UCSD-AML1 (cell line): ENCODE results near the gene FRAS1.
"Not testable (repeated sequence)": the region's sequence is repeated elsewhere in the genome, so short reads cannot be mapped to it uniquely, and the experiment has no call there.

Source experiments
- DNase-seq: peaks from one replicate; lab custom pipeline; 2025; ENCODE audit not compliant: unreplicated experiment; lab: John Stamatoyannopoulos, UW

Gene FRAS1

DNA sequence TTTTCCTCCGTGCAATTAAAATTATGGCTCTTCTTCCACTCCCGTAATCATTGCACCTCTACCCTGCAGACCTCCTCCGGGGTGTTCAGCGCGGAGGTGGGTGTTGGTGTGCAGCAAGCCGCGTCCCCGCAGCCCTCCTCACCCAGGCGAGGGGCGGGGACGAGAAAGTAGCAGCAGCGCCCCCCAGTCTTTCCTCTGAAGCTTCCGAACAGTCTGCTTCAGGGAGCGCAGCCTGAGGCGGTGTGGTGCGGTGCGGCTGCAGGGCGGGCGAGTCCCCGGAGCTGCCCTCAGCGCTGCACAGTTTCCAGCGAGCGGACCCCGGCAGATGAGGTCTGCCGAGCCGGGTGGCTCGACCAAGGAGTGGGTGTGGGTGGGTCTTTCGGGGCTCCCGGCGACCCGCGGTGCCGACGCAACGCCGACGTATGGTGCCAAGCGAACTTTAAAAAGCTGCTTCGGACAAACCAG, at the start of gene FRAS1:
Gene FRAS1, plus strand, starts transcription at position 189 of the 465 bp plus-strand sequence. CDS start 687 bp downstream, outside the sequence.
- peak; percentile 29 for DNase-seq

GRCh38 chr4:78011003-78011402, 46.1 kb upstream of the FRAS1 start:
- not testable (repeated sequence) for DNase-seq

DNA sequence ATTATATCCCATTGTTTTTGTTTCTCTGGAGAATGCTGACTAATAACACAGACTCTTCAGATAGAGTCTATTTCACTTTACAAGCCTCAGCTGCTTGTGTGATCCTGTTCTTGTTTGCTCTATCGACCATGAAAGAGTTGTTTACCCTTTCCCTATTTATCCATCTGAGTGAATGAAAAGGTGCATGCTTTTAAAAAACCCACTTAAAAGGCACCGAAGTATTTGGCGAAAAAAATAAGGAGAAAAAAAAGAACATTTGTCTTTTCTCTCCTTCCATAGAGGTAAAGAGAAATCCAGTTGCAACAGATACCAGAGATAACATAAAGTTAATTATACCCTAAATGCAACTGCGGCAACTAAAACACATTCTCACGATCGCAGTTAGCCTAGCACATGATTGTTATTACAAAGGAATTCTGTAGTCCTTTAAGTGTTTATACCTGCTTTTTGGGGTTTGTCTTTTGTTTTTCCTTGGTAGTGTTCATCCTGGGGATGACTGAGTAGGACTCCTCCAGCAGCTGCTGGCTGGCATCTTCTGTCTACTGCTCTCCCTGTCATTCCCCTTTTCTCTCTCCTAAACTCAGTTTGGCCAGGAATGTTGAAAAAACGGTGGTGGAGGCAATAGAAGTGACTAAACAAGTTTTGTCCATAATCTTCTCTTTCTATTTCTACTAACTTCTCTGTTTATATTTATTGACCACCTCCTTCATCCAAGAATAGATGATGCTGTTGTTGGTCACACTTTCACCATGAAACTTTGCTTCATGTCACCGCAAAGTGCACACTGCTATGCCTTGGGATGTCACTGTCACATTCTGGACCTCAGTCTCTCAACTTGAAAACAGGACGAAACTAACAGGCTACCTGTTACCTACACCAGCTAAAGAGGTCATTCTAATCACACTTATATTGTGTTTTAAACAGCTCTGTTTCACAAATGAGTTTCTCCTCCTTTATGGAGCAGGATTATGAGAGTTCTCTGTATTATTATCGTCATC, 41.9 kb upstream of the FRAS1 start:
- DNase-seq: no peak

DNA sequence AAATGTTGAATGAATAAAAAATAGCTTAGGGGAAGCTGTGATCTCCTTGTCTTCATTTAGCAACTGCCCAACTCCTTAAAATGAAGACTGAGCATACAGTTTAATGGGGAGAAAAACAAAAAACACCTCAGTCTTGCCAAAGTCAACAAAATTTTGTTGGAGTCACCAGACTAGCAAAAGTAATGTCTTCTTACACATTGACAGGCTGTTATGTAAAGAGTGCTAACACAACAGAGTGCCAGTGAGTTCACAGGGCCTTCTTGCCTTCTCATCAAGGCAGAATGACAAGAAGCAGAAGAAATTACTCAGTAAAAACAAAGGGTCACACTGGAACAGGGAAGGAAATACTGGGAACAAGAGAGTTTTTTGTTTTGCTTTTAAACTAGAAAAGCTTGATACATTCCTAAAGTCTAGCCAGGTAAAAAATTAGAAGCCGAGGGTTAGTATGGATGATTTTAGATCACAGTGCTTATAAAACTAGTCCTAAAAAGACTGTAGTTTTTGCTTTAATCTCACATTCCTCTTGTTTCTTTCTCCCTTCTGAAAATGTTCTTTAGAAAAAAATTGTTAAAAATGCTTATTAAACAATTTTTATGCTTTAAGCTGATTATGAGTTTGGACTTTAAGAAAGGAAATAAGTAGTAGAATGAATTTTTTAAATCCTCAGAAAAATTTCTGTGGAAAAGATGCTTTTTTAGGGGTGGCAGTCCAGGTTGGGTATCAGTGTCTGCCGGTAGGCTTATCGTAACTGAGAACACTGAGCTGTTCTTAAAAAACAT, 38.7 kb upstream of the FRAS1 start:
- no peak for DNase-seq

DNA sequence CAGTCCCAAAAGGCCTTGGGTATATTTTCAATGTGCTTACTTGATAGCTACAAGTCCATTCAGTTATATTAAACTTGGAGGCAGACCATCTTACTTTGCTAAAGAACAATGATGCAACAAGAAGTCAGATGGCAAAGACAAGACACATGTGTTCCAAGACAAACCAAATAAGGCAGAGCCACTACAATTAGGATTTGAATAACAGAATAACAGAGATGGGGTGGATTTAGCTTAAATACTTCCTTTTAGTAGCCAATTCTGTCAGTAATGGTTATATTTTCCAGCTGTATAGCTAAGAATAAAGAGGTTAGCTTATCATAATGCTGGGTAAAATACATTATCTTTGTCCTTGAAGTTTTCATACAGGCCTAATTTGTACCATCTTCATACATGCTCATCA, 37.7 kb upstream of the FRAS1 start:
- no peak for DNase-seq

DNA sequence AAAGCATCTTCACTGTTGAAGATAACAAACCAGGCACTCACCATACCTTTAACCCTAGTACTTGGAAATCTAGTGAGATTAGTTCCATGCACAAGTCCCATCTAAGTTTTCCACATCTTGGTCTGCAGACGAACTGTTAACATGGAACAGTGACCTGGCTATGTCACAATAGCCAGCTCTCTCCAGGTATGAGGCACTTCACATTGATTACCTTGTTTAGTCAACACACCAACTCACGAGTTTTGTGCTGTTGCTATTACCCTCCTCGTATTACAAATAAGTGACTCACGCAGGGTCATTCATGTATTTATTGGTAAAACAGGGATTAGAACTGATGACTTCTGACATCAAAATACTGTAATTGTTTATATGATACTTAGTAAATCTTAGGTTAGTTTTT, 36.4 kb upstream of the FRAS1 start:
- DNase-seq: no peak

GRCh38 chr4:78022517-78022916, 34.6 kb upstream of the FRAS1 start:
- no peak for DNase-seq

DNA sequence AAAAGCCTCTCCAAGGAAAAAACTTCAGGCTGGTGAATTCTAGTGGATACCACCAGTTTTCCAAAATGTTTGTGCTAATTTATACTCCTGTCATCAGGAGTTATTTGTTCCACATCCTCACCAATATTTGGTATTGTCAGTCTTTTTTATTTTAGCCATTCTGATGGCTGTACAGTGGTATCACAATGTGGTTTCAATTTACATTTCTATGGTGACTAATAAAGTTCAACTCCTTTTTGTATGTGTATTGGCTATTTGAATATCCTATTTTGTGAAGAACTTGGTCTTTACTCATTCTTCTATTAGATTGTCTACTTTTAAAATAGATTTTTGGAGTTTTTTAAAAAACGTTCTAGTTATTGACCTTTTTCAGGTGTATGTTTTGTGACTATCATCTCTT, 33.0 kb upstream of the FRAS1 start:
- no peak for DNase-seq

- no peak for DNase-seq
Measured at GRCh38 chr4:78024576-78025091, 32.5 kb upstream of the FRAS1 start.

GRCh38 chr4:78031417-78031950, 25.6 kb upstream of the FRAS1 start:
- DNase-seq: no peak

DNA sequence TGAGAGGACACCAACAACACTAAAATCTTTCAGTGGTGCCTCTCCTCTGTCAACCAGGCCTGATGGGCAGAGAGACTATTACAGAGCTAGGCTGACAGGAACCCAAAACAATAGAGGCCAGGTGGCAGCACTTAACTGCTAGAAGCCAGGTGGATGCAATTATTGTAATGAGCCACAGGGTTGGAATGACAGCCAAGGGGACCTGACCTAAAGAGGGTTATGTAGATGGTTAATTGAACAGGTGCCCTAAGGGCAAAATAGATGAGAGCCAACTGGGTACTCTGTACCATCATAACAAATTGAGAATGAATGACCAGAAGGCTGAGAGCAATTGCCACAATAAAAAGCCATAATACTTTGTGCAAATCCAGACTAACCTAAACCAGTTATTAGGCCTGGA, 24.7 kb upstream of the FRAS1 start:
- DNase-seq: no peak

DNA sequence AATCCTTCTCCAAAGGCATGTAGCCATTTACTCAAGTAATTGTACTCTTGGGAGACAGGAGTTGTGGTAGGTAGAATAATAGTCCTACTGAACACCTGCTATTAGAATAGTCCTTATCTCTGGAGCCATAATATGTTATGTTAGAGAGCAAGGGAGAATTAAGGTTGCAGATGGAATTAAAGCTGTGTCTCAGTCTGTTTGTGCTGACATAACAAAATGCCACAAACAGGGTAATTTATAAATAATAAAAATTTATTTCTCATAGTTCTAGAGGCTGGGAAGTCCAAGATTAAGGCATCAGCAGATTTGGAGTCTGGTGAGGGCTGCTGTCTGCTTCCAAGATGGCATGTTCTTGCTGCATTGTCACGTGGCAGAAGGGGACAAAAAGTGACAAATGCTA, 24.2 kb upstream of the FRAS1 start:
- DNase-seq: no peak

DNA sequence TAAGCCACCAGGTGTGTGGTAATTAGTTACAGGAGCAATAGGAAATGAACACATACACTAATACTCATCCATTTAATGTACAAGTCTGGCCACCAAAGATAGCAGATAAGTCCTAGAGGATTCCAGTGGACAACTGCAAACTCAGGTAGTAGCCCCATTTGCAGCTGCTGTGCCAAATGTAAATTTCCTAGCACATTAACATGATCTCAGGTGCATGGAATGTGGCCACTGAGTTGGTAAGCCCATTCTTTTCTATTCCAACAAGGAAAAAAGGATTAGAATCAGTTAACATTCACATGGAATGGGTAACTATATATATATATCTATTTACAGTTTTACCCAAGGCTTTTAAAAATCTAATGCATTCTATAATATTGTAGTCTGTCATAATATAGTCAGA, 23.3 kb upstream of the FRAS1 start:
- no peak for DNase-seq

DNA sequence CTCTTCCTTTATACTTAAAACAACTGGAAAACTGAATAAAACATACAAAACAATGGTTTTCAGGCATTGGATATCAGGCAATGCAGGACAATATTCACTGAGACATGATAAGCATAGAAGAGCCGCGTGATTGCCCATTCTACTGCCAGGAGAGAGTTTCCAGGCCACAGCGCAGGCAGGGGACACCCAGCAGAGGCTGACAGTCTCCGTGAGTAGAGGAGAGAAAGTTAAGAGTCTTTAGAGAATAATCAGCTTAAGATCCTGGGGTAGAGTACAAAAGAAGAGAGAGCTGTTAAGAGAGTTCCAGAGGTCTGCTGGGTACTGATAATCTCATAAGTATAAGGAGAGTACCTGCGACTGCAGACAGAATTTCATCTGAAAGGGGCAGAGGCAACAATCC, 18.4 kb upstream of the FRAS1 start:
- no peak for DNase-seq

DNA sequence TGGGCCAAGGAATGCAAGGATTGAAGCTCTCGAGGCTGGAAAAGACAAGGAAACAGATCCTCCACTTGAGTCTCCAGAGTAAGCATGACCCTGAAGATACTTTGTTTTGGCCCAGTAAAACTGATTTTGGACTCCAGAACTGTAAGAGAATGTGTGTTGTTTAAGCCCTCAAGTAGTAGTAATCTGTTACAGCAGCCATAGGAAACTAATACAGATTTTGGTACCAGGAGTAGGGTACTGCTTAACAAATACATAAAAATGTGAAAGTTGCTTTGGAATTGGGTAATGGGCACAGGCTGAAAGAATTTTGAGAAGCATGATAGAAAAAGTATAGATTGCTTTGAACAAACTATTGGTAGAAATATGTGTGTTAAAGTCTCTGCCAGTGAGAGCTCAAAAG, 17.4 kb upstream of the FRAS1 start:
- DNase-seq: no peak

GRCh38 chr4:78040431-78040830, 16.7 kb upstream of the FRAS1 start:
- no peak for DNase-seq

GRCh38 chr4:78047366-78047765, 9.8 kb upstream of the FRAS1 start:
- no peak for DNase-seq

- DNase-seq: peak; percentile 30
Measured at GRCh38 chr4:78056265-78057129, 626 bp upstream of the FRAS1 start.

GRCh38 chr4:78057600-78058550, 752 bp downstream of the FRAS1 start:
- peak; percentile 22 for DNase-seq
